Trophoblast cell (in vitro differentiated cells and primary cell): Measurements from ENCODE around the gene SDC3.

Experiments used
- DNase-seq, 2 donors: peaks; one replicate each; pipeline ENCODE4 v3.0.0-alpha.2; 2016
- H2AFZ ChIP-seq: 2 replicates; pipeline ENCODE4 v1.6.1; 2013; ENCODE audit warnings: low read length, moderate library complexity, mild to moderate bottlenecking; ENCODE audit not compliant: insufficient read depth, poor library complexity
- H2AK5ac ChIP-seq: 2 replicates; pipeline ENCODE4 v1.6.1; 2013; ENCODE audit warnings: mild to moderate bottlenecking, low read length
- H2BK120ac ChIP-seq: 2 replicates; pipeline ENCODE4 v1.6.1; 2013; ENCODE audit warnings: low read length, mild to moderate bottlenecking, moderate library complexity; ENCODE audit not compliant: insufficient read depth, poor library complexity
- H2BK12ac ChIP-seq: 2 replicates; pipeline ENCODE4 v1.6.1; 2013; ENCODE audit warnings: mild to moderate bottlenecking, low read length, moderate library complexity
- H2BK5ac ChIP-seq: 2 replicates; pipeline ENCODE4 v1.6.1; 2013; ENCODE audit warnings: low read length, low read depth, moderate library complexity, mild to moderate bottlenecking; ENCODE audit not compliant: poor library complexity
- H3K14ac ChIP-seq: 2 replicates; pipeline ENCODE4 v1.6.1; 2013; ENCODE audit warnings: mild to moderate bottlenecking, low read length
- H3K18ac ChIP-seq: 2 replicates; pipeline ENCODE4 v1.6.1; 2013; ENCODE audit warnings: mild to moderate bottlenecking, low read length
- H3K23ac ChIP-seq: 2 replicates; pipeline ENCODE4 v1.6.1; 2013; ENCODE audit warnings: low read length
- H3K27ac ChIP-seq: 2 replicates; pipeline ENCODE4 v1.5.1; 2013; ENCODE audit warnings: low read depth, mild to moderate bottlenecking, inconsistent platforms, low read length, moderate library complexity
- H3K27me3 ChIP-seq: 2 replicates; pipeline ENCODE4 v1.6.1; 2013; ENCODE audit warnings: inconsistent platforms, mild to moderate bottlenecking, low read length, moderate library complexity; ENCODE audit not compliant: insufficient read depth
- H3K36me3 ChIP-seq, 2 experiments: 1 replicate in 1 of 2; 2 replicates in 1 of 2; pipeline ENCODE4 v1.6.1; 2013; ENCODE audit warnings: low read length in 2 of 2, mild to moderate bottlenecking in 2 of 2, moderate library complexity in 1 of 2; ENCODE audit not compliant: insufficient read depth in 2 of 2, control insufficient read depth in 1 of 2
- H3K4ac ChIP-seq: 2 replicates; pipeline ENCODE4 v1.6.1; 2013; ENCODE audit warnings: low read depth, mild to moderate bottlenecking, low read length, moderate library complexity
- H3K4me1 ChIP-seq, 2 experiments: 1 replicate in 1 of 2; 2 replicates in 1 of 2; pipeline ENCODE4 v1.6.1; 2013; ENCODE audit warnings: low read length in 2 of 2, mild to moderate bottlenecking in 2 of 2, moderate library complexity in 1 of 2; ENCODE audit not compliant: insufficient read depth in 2 of 2, control insufficient read depth in 1 of 2
- H3K4me2 ChIP-seq: 2 replicates; pipeline ENCODE4 v1.6.1; 2013; ENCODE audit warnings: inconsistent platforms, mild to moderate bottlenecking, low read length, moderate library complexity
- H3K4me3 ChIP-seq: 2 replicates; pipeline ENCODE4 v1.5.1; 2013; ENCODE audit warnings: mild to moderate bottlenecking, low read depth, low read length, inconsistent platforms
- H3K79me1 ChIP-seq: one replicate; pipeline ENCODE4 v1.6.1; 2013; ENCODE audit warnings: low read length
- H3K79me2 ChIP-seq: 2 replicates; pipeline ENCODE4 v1.6.1; 2013; ENCODE audit warnings: low read length, mild to moderate bottlenecking; ENCODE audit not compliant: control insufficient read depth, insufficient read depth, poor library complexity
- H3K9ac ChIP-seq: 2 replicates; pipeline ENCODE4 v1.6.1; 2013; ENCODE audit warnings: mild to moderate bottlenecking, low read length
- H3K9me3 ChIP-seq: 2 replicates; pipeline ENCODE4 v1.6.1; 2013; ENCODE audit warnings: low read depth, mild to moderate bottlenecking, control low read depth, inconsistent platforms, low read length; ENCODE audit not compliant: insufficient read depth
- H4K12ac ChIP-seq: 2 replicates; pipeline ENCODE4 v1.6.1; 2013; ENCODE audit warnings: low read depth, mild to moderate bottlenecking, low read length, moderate library complexity
- H4K8ac ChIP-seq: 2 replicates; pipeline ENCODE4 v1.6.1; 2013; ENCODE audit warnings: low read depth, mild to moderate bottlenecking, low read length, moderate library complexity
- H4K91ac ChIP-seq: one replicate; pipeline ENCODE4 v1.6.1; 2013; ENCODE audit warnings: low read depth, mild to moderate bottlenecking, low read length, moderate library complexity
- WGBS: extraction: QIAGEN DNeasy Blood & Tissue Kit; methylation state at CpG from one replicate; pipeline ENCODE4 v1.1.7; 2013; ENCODE audit warnings: missing lambda C conversion rate; ENCODE audit not compliant: insufficient read length, insufficient coverage; ENCODE audit errors: extremely low coverage; 5-methylcytosine and 5-hydroxymethylcytosine counted together

The SDC3 gene

GRCh38 chr1:30893776-30894507 lies 14.6 kb downstream of the SDC3 start:
- peaks cover 3% of the 10 kb centered on the region for H3K79me1 ChIP-seq
- H3K27me3 ChIP-seq, result no peaks in the 10 kb centered on the region
- peaks cover 2% of the 10 kb centered on the region for H3K79me2 ChIP-seq
- H2BK5ac ChIP-seq, result no peak overlapping the region
- WGBS, result 100% methylated on average over 2 of the region's 9 CpGs
- H2AK5ac ChIP-seq, result no peak overlapping the region
- peaks cover 4% of the 10 kb centered on the region in 2 experiments for H3K36me3 ChIP-seq
- H3K4ac ChIP-seq, result no peak overlapping the region
- H3K18ac ChIP-seq, result peak overlapping the region; percentile 10
- H3K4me2 ChIP-seq, result no peak overlapping the region
- no peak overlapping the region for H4K8ac ChIP-seq
- peaks cover 8% of the 10 kb centered on the region for H3K9me3 ChIP-seq
- no peak overlapping the region for H2BK12ac ChIP-seq
- no peak overlapping the region for H2AFZ ChIP-seq
- no peak for DNase-seq
- H3K14ac ChIP-seq, result no peak overlapping the region
- no peak overlapping the region for H3K9ac ChIP-seq
- H4K12ac ChIP-seq, result no peak overlapping the region
- no peak overlapping the region for H2BK120ac ChIP-seq
- H3K27ac ChIP-seq, result no peak overlapping the region
- no peak overlapping the region for H4K91ac ChIP-seq
- H3K4me1 ChIP-seq, result peaks cover 1 to 8% of the 10 kb centered on the region in 2 experiments
- no peak overlapping the region for H3K4me3 ChIP-seq
- H3K23ac ChIP-seq, result no peak overlapping the region

- Histone ChIP-seq H4K91ac (no peak overlapping the region), H3K4me1 (peaks cover 14 to 18% of the 10 kb centered on the region in 2 experiments), H4K12ac (no peak overlapping the region), H3K27ac (no peak overlapping the region), H4K8ac (no peak overlapping the region), H3K79me2 (peaks cover 4% of the 10 kb centered on the region), H3K4ac (no peak overlapping the region), H3K79me1 (peaks cover 16% of the 10 kb centered on the region), H3K4me3 (no peak overlapping the region), H3K27me3 (no peaks in the 10 kb centered on the region), H3K14ac (no peak overlapping the region), H3K9ac (no peak overlapping the region), H2BK5ac (no peak overlapping the region), H3K23ac (no peak overlapping the region), H2AK5ac (no peak overlapping the region), H3K9me3 (peaks cover 8% of the 10 kb centered on the region), H3K4me2 (no peak overlapping the region), H2BK120ac (no peak overlapping the region), H3K18ac (no peak overlapping the region), H3K36me3 (peaks cover 4% of the 10 kb centered on the region in 2 experiments), H2BK12ac (no peak overlapping the region), H2AFZ (no peak overlapping the region)
- DNase-seq, result no peak
- no CpG with 5 or more reads among the region's 6 CpGs for WGBS
These were observed 15.9 kb downstream of the SDC3 start for GRCh38 chr1:30892671-30893073.

- no peak overlapping the region for H2BK120ac ChIP-seq
- no peak overlapping the region for H3K23ac ChIP-seq
- H3K9ac ChIP-seq, result no peak overlapping the region
- H3K79me1 ChIP-seq, result peaks cover 24% of the 10 kb centered on the region
- H2AFZ ChIP-seq, result no peak overlapping the region
- peaks cover 6% of the 10 kb centered on the region for H3K79me2 ChIP-seq
- no peak for DNase-seq
- no peak overlapping the region for H3K27ac ChIP-seq
- no peak overlapping the region for H2AK5ac ChIP-seq
- H3K4me1 ChIP-seq, result peaks cover 23 to 28% of the 10 kb centered on the region in 2 experiments
- H4K12ac ChIP-seq, result no peak overlapping the region
- H3K4ac ChIP-seq, result no peak overlapping the region
- no peak overlapping the region for H4K8ac ChIP-seq
- no peak overlapping the region for H2BK12ac ChIP-seq
- H4K91ac ChIP-seq, result no peak overlapping the region
- peaks cover 4% of the 10 kb centered on the region in 2 experiments for H3K36me3 ChIP-seq
- H3K9me3 ChIP-seq, result peaks cover 8% of the 10 kb centered on the region
- no peaks in the 10 kb centered on the region for H3K27me3 ChIP-seq
- no peak overlapping the region for H3K4me3 ChIP-seq
- H3K14ac ChIP-seq, result no peak overlapping the region
- H3K4me2 ChIP-seq, result no peak overlapping the region
- no peak overlapping the region for H2BK5ac ChIP-seq
- no peak overlapping the region for H3K18ac ChIP-seq
- no CpG with 5 or more reads among the region's 5 CpGs for WGBS
These were observed 17.4 kb downstream of the SDC3 start for GRCh38 chr1:30891227-30891552.

- Histone ChIP-seq H3K27ac (no peak overlapping the region), H2AFZ (no peak overlapping the region), H4K91ac (no peak overlapping the region), H2BK5ac (no peak overlapping the region), H3K9me3 (peaks cover 8% of the 10 kb centered on the region), H2BK120ac (no peak overlapping the region), H3K4me1 (peaks cover 25 to 30% of the 10 kb centered on the region in 2 experiments), H2AK5ac (no peak overlapping the region), H2BK12ac (no peak overlapping the region), H3K4me2 (no peak overlapping the region), H3K4me3 (no peak overlapping the region), H3K27me3 (no peaks in the 10 kb centered on the region), H3K4ac (no peak overlapping the region), H3K23ac (no peak overlapping the region), H3K9ac (no peak overlapping the region), H3K36me3 (peaks cover 4% of the 10 kb centered on the region in 2 experiments), H3K79me2 (peaks cover 6% of the 10 kb centered on the region), H3K14ac (no peak overlapping the region), H3K79me1 (peaks cover 24% of the 10 kb centered on the region), H3K18ac (no peak overlapping the region), H4K12ac (no peak overlapping the region), H4K8ac (no peak overlapping the region)
- no peak for DNase-seq
- no CpG with 5 or more reads among the region's 10 CpGs for WGBS
These were observed 17.9 kb downstream of the SDC3 start for GRCh38 chr1:30890502-30891226.
